Ishikawa (cell line): Measurements from ENCODE around the gene CNTD1.

Source experiments
- CEBPB ChIP-seq: IDR thresholded peaks from 2 replicates; pipeline ENCODE4 v1.6.1; 2012
- CREB1 ChIP-seq: IDR thresholded peaks from 2 replicates; pipeline ENCODE4 v1.6.1; 2012; ENCODE audit warnings: low read depth
- EP300 ChIP-seq: IDR thresholded peaks from 2 replicates; pipeline ENCODE4 v1.6.1; 2012; ENCODE audit warnings: borderline replicate concordance
- FOXM1 ChIP-seq: IDR thresholded peaks from 2 replicates; pipeline ENCODE4 v1.6.1; 2012; ENCODE audit warnings: low read depth, borderline replicate concordance
- MAX ChIP-seq: IDR thresholded peaks from 2 replicates; pipeline ENCODE4 v1.6.1; 2012
- NFIC ChIP-seq: IDR thresholded peaks from 2 replicates; pipeline ENCODE4 v1.6.1; 2012
- RAD21 ChIP-seq: IDR thresholded peaks from 2 replicates; pipeline ENCODE4 v1.6.1; 2012; ENCODE audit warnings: low read depth
- REST ChIP-seq: IDR thresholded peaks from 2 replicates; pipeline ENCODE4 v1.6.1; 2012; ENCODE audit warnings: low read depth, mild to moderate bottlenecking
- TAF1 ChIP-seq: IDR thresholded peaks from 2 replicates; pipeline ENCODE4 v1.6.1; 2012; ENCODE audit warnings: low read depth, mild to moderate bottlenecking
- TCF12 ChIP-seq: IDR thresholded peaks from 2 replicates; pipeline ENCODE4 v1.6.1; 2012; ENCODE audit warnings: low read depth
- TEAD4 ChIP-seq: IDR thresholded peaks from 2 replicates; pipeline ENCODE4 v1.6.1; 2012
- USF1 ChIP-seq: IDR thresholded peaks from 2 replicates; pipeline ENCODE4 v1.6.1; 2012
- YY1 ChIP-seq: IDR thresholded peaks from 2 replicates; pipeline ENCODE4 v1.6.1; 2012; ENCODE audit warnings: low read depth

GRCh38 chr17:42844761-42845555 is 46.3 kb downstream of the CNTD1 start:
- no peak for TF ChIP-seq CEBPB
- no peak for TF ChIP-seq YY1
- no peak for TF ChIP-seq EP300
- TF ChIP-seq CREB1 = no peak
- TF ChIP-seq RAD21 = no peak
- TF ChIP-seq MAX = no peak
- no peak for TF ChIP-seq REST
- TF ChIP-seq TAF1 = no peak
- TF ChIP-seq TCF12 = no peak
- TF ChIP-seq USF1 = no peak
- no peak for TF ChIP-seq NFIC
- no peak for TF ChIP-seq TEAD4
- no peak for TF ChIP-seq FOXM1
